ENCODE measurements around the gene MRPS26. TPM values are rescaled to one million over a fixed set of nuclear protein-coding genes. Genes with fewer than 3 reads are reported as not detected.
A peak's percentile ranks its signal among the peaks of the same experiment; 100 is the strongest.
"Not testable (repeated sequence)": the region's sequence is repeated elsewhere in the genome, so short reads cannot be mapped to it uniquely, and the experiment has no call there.

The MRPS26 gene
- total RNA-seq, 1 donor from 2014 or later = 30.0 TPM

GRCh38 chr20:3070725-3071124 is 24.9 kb downstream of the MRPS26 start:
- H3K27ac Mint-ChIP-seq (ENCODE audit: unreplicated experiment) = no peak overlapping the region
- peaks cover 4% of the 10 kb centered on the region for H3K4me1 Mint-ChIP-seq (ENCODE audit: low read depth, unreplicated experiment)
- no peak for DNase-seq
- peaks cover 15% of the 10 kb centered on the region for H3K27me3 Mint-ChIP-seq (ENCODE audit: unreplicated experiment)
- no peak for TF ChIP-seq CTCF (IDR thresholded peaks at IDR 0.05; ENCODE audit: partially characterized antibody, unreplicated experiment)
- H3K9me3 Mint-ChIP-seq (ENCODE audit: unreplicated experiment) = peaks cover 4% of the 10 kb centered on the region
- H3K4me3 Mint-ChIP-seq (ENCODE audit: unreplicated experiment) = peak overlapping the region; percentile 48
- no peaks in the 10 kb centered on the region for H3K36me3 Mint-ChIP-seq (ENCODE audit: unreplicated experiment)

GRCh38 chr20:3071266-3071609 is 25.4 kb downstream of the MRPS26 start:
- Mint-ChIP-seq H3K9me3 (ENCODE audit: unreplicated experiment) (peaks cover 4% of the 10 kb centered on the region), H3K36me3 (ENCODE audit: unreplicated experiment) (no peaks in the 10 kb centered on the region), H3K4me1 (ENCODE audit: low read depth, unreplicated experiment) (peaks cover 4% of the 10 kb centered on the region), H3K27me3 (ENCODE audit: unreplicated experiment) (peaks cover 15% of the 10 kb centered on the region), H3K27ac (ENCODE audit: unreplicated experiment) (no peak overlapping the region), H3K4me3 (ENCODE audit: unreplicated experiment) (no peak overlapping the region)
- TF ChIP-seq CTCF (IDR thresholded peaks at IDR 0.05; ENCODE audit: partially characterized antibody, unreplicated experiment) = no peak
- no peak for DNase-seq

GRCh38 chr20:3071610-3072529 is 26.0 kb downstream of the MRPS26 start, which contains the start of gene OXT:
OXT (plus strand) TSS chr20:3071620; CDS start chr20:3071656, 36 bp downstream.
- Mint-ChIP-seq H3K27me3 (ENCODE audit: unreplicated experiment) (peaks cover 15% of the 10 kb centered on the region), H3K4me1 (ENCODE audit: low read depth, unreplicated experiment) (peaks cover 4% of the 10 kb centered on the region), H3K27ac (ENCODE audit: unreplicated experiment) (no peak within 1 kb of the TSS), H3K36me3 (ENCODE audit: unreplicated experiment) (no peaks in the 10 kb centered on the region), H3K4me3 (ENCODE audit: unreplicated experiment) (peak within 1 kb of the TSS; percentile 68), H3K9me3 (ENCODE audit: unreplicated experiment) (peaks cover 4% of the 10 kb centered on the region)
- peak; percentile 26 for DNase-seq
- TF ChIP-seq CTCF (IDR thresholded peaks at IDR 0.05; ENCODE audit: partially characterized antibody, unreplicated experiment) = no peak

- no peak for TF ChIP-seq CTCF (IDR thresholded peaks at IDR 0.05; ENCODE audit: partially characterized antibody, unreplicated experiment)
- Mint-ChIP-seq H3K4me3 (ENCODE audit: unreplicated experiment) (peak overlapping the region; percentile 68), H3K27me3 (ENCODE audit: unreplicated experiment) (peaks cover 12% of the 10 kb centered on the region), H3K27ac (ENCODE audit: unreplicated experiment) (no peak overlapping the region), H3K4me1 (ENCODE audit: low read depth, unreplicated experiment) (peaks cover 4% of the 10 kb centered on the region), H3K36me3 (ENCODE audit: unreplicated experiment) (no peaks in the 10 kb centered on the region), H3K9me3 (ENCODE audit: unreplicated experiment) (peaks cover 4% of the 10 kb centered on the region)
- DNase-seq = no peak
These were observed 26.8 kb downstream of the MRPS26 start for GRCh38 chr20:3072530-3073250.

GRCh38 chr20:3073251-3073643 is 27.4 kb downstream of the MRPS26 start:
- peaks cover 12% of the 10 kb centered on the region for H3K27me3 Mint-ChIP-seq (ENCODE audit: unreplicated experiment)
- not testable (repeated sequence) for H3K36me3 Mint-ChIP-seq (ENCODE audit: unreplicated experiment); DNase-seq; H3K27ac Mint-ChIP-seq (ENCODE audit: unreplicated experiment); H3K9me3 Mint-ChIP-seq (ENCODE audit: unreplicated experiment); H3K4me3 Mint-ChIP-seq (ENCODE audit: unreplicated experiment); H3K4me1 Mint-ChIP-seq (ENCODE audit: low read depth, unreplicated experiment)

All from glutamatergic neuron (in vitro differentiated cells).